Activated CD4-positive, alpha-beta T cell treated with anti-CD3 and anti-CD28 coated beads, Interleukin-2, amount 50 U/mL, for 4 hours (primary cell): Measurements from ENCODE around the gene DPH1.

Source experiments
- DNase-seq, 2 experiments: peaks; one replicate each; pipeline ENCODE4 v3.0.0-alpha.2; 2020

DPH1 gene

DNA sequence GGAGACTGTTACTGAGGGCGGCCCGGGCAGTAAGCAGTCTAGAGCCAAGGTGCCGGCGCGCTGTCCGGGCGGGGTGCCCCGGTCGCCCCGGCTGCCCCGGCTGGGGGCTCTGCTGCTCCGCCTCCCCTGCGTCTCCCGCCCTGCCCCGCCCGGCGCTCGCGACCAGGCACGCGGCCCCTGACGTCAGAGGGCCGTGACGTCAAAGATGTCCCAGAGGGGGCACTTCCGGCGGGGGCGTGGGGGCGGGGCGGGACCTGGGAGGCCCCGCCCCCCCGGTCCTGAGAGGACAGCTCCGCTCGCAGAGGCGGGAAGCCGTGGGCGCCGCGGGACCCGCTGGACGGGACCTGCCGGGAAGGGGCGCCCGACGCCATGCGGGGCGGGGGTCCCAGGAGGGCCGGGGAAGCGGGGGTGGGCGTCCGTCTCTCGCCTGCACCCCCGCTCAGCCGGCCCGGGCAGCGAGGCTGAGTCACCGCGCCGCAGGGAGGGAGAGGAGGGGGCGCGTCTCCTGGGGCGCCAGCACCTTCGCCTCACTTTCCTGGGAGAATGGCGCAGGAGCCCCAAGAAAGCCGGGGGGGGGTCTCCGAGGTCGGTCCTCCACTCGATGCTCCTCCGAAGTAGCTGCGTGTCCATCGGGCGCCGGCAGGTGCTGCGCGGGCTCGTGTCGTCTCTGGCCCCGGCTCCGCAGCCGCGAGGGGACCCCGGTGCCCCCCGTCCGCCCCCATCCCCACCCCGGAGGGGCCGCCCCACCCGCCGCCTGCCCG, 20.5 kb downstream of the DPH1 start:
- DNase-seq = peak; percentile 65 to 69

DNA sequence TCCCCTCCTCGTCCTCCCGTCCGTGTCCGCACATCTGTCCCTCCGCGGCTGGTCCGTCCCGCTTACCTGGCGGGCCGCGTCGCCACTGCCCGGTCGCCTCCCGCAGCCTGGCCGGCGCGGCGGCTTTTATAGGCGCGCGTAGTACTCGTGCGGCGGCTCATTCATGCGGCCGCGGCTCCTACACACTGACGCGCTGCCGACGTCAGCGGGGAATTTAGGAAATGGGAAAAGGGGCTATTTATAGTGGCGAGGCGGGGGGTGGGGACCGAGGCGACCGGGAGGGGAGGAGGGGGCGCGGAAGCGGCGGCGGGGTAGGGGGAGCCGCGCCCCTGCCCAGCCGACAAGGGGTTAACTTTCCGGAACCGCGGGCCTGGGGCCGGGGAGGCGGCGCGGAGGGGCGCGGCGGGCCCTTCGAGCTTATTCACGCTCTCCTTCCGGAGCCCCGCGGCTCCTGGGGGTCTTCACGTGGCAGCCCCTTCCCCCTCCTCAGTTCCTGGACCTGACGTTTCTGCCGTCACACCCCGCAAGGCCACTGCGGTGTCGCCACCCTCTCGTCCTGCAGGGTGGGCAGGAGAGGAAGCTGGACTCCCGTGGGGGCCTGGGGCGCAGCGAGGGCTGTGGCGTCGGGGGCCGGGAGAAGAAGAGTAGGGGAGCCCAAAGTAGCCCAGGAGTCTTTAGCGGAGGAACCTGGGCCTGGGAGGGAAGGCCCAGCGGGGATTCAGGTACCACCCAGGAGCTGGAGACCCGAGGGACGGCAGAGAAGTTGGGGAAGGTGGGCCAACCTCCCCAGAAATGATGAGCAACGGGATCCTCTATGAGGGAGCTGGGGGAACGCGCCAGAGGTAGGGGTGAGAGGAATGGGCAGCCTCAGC, 21.3 kb downstream of the DPH1 start:
- no peak for DNase-seq

DNA sequence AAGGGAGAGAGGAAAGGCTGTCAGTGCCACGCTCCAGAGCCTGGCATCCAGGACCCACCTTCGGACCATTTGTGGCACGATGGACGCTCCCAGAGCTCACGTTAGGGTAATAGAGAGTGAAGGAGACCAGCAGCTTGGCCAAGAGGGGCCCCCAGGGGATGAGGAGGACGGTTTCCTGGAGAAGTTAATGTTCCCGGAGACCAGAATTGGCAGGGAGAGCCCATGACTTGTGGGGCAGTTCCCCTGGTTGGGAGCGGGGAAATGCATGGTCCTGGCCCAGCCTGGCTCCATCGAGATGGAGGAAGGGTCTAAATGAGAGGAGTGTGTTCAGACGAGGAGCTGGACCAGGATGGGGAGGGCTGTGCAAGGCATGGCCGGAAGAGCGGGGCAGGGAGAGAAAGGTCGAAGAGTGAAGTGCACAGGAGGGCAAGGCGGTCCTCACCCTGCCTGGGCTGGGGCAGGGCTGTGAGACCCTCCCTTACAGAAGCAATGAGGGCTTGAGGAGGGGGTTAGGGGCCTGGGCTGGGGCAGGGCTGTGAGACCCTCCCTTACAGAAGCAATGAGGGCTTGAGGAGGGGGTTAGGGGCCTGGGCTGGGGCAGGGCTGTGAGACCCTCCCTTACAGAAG, 22.1 kb downstream of the DPH1 start:
- DNase-seq = no peak

DNA sequence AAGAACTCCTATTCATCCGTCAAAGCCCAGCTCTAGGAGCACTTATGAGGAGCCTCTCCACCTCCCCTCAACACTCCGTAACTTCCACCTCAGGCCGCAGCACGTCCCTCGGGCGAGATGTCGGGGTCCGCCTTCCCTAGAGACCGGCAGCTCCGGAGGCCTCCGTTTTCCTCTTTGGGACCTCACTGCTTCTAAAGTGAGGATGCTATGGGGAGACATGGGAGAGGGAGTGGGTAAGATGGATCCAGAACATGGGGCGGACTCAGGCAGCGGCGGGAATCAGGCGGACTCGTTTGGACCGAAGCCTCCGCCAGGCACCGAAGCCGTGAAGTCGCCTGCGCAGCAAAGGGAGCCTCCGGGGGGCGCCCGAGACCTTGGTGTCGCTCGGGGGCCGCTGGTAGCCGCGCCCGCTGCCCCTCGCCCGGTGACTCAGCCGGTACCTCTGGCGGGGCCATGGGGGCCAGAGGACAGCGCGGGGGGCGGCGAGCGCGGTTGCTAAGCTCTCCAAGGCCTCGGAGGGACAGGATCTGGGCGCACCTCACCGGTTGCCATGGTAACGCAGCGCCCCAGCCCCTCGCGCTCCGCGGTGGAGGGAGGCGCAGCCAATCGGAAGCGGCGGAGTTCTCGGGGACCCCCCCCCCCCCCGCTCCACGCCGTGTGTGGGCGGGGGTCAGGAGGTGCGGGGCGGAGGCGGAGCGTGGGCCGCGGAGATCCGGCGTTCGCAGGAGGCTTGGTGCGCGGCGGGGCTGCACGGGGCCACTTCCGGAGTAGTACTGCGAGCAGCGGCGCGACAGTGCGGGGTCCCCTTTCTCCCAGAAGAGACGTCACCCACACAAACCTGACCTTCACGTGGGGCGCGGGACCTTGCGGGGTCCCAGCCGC, 23.7 kb downstream of the DPH1 start:
- peak; percentile 65 to 66 for DNase-seq

DNA sequence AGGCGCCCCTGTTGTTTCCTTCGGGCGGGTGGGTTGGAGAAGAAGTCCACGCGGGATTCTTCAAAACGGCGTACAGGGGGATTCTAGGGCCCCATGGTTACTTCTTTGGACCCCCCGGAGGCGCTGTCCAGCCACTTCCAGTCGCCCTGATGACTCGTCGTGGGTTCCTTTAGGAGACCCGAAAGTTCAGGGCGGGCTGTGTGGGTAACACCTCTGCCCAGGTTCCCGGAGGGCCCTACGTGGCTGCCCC, 24.2 kb downstream of the DPH1 start:
- no peak for DNase-seq

DNA sequence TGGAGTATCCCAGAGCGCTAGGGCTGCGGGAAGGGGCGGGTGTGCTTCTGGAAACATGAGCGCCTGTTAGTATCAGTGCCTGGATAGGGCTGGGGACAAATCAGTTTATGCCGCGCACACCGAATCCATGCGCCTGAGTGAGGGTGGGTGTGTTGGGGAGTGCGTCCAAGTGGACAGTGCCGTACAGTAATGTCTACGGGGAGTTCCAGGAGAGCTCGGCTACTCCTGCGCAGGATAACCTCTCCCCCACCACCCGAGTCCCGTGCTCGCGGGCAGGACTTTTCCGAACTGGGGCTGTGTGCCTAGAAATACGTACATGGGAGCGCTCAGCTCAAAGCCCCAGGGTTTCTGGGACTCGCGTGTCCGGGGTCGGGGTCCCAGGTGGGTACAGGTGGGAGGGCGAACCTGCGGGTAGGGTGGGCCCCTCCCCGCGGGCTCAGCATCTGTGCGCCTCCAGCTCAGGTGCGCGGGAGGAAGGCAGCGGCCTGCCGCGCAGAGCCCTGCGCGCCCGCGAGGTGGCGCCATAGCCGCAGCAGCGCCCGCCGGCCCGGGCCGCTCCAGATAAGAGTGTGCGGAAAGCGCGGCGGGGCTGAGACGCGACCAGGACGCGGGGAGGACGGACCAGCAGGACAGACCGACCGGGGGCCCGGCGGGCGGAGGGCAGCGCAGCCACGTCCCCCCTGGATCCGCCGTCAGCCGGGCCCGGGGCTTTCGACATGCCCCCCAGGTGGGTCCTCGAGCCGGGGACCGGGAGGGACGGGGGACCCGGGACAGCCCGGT, 24.7 kb downstream of the DPH1 start, which contains the start of gene HIC1:
Gene HIC1, plus strand, starts transcription at position 592 of the 780 bp plus-strand sequence. CDS start 1,588 bp downstream, outside the sequence.
- DNase-seq = peak; percentile 63 to 71

DNA sequence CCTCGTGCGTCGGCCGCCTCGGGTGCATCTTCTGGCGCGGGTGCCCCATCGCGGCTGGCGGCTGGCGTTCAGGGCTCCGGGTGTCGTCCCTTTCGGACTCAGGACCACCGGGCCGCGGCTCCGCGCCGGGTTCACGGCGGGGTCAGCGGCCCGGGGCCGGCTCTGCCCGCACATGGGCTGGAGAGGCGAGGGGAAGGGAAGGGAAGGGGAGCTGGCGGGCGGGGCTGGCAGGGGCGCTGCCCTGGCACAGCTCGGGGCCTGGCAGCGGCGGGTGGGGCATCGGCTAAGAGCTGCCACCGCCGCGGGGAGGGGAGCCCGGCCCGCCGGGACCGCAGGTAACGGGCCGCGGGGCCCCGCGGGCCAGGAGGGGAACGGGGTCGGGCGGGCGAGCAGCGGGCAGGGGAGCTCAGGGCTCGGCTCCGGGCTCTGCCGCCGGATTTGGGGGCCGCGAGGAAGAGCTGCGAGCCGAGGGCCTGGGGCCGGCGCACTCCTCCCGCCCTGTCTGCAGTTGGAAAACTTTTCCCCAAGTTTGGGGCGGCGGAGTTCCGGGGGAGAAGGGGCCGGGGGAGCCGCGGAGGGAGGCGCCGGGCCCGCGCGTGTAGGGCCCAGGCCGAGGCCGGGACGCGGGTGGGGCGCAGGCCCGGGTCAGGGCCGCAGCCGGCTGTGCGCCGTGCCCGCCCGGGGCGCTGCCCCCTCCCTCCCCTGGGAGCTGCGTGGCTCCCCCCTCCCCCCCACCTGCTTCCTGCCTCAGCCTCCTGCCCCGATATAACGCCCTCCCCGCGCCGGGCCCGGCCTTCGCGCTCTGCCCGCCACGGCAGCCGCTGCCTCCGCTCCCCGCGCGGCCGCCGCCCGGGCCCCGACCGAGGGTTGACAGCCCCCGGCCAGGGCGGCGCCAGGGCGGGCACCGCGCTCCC, 25.6 kb downstream of the DPH1 start:
- DNase-seq = no peak

DNA sequence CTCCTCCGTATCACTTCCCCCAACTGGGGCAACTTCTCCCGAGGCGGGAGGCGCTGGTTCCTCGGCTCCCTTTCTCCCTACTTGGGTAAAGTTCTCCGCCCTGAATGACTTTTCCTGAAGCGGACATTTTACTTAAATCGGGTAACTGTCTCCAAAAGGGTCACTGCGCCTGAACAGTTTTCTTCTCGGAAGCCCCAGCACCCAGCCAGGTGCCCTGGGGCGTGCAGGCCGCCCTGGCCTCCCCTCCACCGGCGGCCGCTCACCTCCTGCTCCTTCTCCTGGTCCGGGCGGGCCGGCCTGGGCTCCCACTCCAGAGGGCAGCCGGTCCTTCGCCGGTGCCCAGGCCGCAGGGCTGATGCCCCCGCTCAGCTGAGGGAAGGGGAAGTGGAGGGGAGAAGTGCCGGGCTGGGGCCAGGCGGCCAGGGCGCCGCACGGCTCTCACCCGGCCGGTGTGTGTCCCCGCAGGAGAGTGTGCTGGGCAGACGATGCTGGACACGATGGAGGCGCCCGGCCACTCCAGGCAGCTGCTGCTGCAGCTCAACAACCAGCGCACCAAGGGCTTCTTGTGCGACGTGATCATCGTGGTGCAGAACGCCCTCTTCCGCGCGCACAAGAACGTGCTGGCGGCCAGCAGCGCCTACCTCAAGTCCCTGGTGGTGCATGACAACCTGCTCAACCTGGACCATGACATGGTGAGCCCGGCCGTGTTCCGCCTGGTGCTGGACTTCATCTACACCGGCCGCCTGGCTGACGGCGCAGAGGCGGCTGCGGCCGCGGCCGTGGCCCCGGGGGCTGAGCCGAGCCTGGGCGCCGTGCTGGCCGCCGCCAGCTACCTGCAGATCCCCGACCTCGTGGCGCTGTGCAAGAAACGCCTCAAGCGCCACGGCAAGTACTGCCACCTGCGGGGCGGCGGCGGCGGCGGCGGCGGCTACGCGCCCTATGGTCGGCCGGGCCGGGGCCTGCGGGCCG, 26.5 kb downstream of the DPH1 start:
- DNase-seq = peak; percentile 45 to 48

DNA sequence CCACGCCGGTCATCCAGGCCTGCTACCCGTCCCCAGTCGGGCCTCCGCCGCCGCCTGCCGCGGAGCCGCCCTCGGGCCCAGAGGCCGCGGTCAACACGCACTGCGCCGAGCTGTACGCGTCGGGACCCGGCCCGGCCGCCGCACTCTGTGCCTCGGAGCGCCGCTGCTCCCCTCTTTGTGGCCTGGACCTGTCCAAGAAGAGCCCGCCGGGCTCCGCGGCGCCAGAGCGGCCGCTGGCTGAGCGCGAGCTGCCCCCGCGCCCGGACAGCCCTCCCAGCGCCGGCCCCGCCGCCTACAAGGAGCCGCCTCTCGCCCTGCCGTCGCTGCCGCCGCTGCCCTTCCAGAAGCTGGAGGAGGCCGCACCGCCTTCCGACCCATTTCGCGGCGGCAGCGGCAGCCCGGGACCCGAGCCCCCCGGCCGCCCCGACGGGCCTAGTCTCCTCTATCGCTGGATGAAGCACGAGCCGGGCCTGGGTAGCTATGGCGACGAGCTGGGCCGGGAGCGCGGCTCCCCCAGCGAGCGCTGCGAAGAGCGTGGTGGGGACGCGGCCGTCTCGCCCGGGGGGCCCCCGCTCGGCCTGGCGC, 27.3 kb downstream of the DPH1 start:
- no peak for DNase-seq

DNA sequence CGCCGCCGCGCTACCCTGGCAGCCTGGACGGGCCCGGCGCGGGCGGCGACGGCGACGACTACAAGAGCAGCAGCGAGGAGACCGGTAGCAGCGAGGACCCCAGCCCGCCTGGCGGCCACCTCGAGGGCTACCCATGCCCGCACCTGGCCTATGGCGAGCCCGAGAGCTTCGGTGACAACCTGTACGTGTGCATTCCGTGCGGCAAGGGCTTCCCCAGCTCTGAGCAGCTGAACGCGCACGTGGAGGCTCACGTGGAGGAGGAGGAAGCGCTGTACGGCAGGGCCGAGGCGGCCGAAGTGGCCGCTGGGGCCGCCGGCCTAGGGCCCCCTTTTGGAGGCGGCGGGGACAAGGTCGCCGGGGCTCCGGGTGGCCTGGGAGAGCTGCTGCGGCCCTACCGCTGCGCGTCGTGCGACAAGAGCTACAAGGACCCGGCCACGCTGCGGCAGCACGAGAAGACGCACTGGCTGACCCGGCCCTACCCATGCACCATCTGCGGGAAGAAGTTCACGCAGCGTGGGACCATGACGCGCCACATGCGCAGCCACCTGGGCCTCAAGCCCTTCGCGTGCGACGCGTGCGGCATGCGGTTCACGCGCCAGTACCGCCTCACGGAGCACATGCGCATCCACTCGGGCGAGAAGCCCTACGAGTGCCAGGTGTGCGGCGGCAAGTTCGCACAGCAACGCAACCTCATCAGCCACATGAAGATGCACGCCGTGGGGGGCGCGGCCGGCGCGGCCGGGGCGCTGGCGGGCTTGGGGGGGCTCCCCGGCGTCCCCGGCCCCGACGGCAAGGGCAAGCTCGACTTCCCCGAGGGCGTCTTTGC, 28.0 kb downstream of the DPH1 start:
- no peak for DNase-seq

DNA sequence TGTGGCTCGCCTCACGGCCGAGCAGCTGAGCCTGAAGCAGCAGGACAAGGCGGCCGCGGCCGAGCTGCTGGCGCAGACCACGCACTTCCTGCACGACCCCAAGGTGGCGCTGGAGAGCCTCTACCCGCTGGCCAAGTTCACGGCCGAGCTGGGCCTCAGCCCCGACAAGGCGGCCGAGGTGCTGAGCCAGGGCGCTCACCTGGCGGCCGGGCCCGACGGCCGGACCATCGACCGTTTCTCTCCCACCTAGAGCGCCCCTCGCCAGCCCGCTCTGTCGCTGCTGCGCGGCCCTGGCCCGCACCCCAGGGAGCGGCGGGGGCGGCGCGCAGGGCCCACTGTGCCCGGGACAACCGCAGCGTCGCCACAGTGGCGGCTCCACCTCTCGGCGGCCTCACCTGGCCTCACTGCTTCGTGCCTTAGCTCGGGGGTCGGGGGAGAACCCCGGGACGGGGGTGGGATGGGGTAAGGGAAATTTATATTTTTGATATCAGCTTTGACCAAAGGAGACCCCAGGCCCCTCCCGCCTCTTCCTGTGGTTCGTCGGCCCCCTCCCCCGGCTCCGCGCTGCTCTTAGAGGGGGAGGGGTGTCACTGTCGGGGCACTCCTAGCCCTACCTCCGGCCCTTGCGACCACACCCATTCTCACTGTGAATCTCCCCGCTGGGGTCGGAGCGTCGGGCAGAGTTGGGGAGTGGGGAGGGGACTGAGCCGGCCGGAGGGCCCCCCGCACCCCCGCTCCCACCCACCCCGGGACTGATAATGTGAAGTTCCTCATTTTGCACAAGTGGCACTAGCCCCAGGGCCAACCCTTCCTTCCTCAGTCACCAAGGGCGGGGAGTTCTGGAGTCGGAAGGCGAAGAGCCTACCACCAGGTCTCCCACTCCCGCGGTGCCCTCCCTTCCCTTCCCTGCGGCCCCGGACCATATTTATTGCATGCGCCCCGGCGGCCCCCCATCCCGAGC, 28.9 kb downstream of the DPH1 start:
- peak; percentile 46 to 49 for DNase-seq

DNA sequence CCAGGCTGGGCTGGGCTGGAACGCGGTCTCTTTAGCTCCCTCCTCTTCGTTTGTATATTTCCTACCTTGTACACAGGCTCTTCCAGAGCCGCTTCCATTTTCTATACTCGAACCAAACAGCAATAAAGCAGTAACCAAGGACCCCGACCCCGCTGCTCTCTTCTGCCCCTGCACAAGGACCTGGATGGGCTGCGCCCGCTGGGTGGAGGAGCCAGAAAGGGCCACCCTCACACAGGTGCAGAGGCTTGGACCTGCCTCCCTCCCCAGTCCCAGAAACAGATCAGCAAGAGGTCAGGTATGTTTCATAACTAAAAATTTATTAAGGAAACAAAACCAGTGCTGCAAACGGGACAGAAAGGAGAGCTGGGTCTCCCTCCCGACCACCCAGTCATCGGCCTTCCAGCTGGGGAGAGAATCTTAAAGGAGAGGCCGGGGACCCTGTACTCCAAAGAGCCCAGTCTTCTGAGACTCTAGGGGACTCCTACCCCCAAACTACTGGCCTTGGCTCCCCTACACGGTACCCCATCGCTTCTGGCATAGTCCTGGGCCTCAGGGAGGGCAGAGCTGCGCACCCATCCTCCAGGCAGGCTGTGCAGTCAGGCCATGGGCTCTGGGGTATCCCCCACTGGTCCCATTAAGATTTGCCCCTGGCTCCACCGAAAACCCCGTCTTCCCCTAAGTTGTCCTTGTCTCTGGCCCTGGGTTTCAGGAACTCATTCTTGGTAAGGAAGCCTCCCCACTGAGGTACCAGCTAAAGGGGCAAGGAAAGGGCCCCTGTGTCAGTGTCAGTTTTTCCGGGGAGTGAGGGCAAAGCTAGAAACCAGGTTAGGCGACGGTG, 29.8 kb downstream of the DPH1 start:
- DNase-seq = no peak

DNA sequence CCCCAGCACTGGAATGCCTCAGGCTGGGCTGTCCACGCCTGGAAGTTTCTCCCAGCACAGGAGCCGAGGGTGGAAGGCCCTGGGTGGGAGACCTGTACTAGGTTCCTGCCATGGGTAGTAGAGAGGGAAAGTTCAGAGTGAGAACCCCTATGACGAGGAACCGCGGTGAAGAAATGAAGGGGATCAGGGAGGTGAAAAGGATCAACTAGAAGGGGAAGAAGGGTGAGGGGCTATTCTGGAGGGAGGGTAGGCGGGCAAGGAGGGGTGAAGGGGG, 30.4 kb downstream of the DPH1 start:
- no peak for DNase-seq

DNA sequence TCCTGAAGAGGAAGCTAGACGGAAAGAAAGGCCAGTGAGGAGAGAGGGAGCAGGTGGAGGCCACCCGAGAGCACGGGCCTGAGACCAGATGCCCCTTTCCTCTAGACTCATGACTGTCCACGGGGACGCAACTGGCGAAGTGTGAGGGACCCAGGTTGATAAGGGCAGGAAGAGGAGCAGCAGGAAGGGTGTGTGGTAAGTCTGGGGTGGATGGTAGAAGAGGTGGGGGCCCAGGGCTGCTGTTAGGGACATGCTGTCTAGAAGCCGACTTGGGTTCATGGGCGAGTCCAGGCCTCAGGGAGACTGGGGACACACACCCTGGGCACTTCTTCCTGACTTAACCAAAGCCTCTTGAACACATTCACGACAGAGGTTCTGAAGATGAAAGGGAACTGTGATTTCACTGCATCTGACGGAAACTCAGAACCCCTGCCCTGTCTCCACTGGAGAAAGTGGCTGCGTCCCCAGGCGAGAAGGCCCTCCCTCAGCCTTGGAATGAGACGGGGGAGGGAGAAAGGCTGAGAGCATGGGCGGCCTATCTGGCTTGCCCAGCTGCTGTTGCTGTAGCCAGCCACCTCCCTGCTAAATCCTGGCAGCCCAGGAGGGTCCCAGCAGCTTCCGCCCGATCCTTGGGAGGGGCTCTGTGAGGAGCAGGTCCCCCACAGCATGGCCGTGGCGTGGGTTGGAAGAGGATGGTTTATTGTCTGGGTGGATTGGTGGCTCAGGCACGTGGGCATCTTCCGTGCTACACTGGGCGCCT, 30.9 kb downstream of the DPH1 start:
- no peak for DNase-seq

DNA sequence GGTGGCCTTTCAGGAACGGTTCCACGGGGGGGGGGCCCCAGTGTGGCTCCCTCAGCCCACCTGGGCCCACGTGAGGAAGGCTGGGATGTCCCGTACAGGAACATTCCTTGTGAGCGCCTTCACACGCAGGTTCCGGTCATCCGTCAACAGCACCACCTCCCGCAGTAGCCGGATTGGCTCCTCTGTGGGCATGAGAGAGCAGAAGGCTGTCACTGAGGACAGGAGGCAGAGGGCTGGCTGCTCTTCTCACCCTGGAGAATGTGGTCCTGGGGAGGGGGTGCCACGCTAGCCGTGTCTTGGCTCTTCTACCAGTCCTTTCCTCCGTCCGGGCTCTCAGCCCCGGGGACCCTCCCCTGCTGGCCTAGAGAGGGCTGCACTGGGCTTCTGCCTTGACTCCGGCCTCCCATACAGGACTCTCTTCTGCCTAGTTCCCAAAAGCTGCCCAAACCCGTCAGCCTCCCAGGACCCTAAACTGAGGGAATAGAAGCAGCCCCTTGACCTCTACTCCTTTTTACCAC, 31.5 kb downstream of the DPH1 start:
- DNase-seq = no peak
